MM.1S (cell line): Measurements from ENCODE around the gene EFNA3.

Experiments used
- EZH2 ChIP-seq: fragments of 300-600 bp; sonication (generic); optimal IDR thresholded peaks from 2 replicates; pipeline ENCODE3; 2017; ENCODE audit warnings: low read depth, mild to moderate bottlenecking, antibody characterized with exemption, low read length, mixed read lengths
- EZH2phosphoT487 ChIP-seq: fragments of 300-600 bp; sonication (generic); IDR thresholded peaks from 2 replicates; pipeline ENCODE4 v1.6.1; 2018; ENCODE audit warnings: antibody characterized with exemption, low read length
- TF ChIP-seq, protein P1 (sequence below): fragments of 300-600 bp; sonication (generic); IDR thresholded peaks from 2 replicates; pipeline ENCODE4 v1.5.1; 2016; ENCODE audit warnings: antibody characterized with exemption, low read length, mixed read lengths

DNA sequence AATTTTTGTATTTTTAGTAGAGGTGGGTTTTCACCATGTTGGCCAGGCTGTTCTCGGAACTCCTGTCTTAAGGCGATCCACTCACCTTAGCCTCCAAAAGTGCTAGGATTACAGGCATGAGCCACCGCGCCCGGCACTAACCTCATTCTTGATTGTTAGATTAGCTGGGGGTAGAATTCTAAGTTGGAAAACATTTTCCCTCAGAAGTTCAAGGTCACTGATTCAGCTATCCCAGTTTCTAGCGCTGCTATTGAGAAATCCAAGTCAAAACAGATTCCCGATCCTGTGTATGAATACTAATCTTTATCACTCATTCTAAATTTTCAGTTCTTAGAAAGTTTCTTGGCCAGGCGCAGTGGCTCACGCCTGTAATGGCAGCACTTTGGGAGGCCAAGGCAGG is 24.7 kb downstream of the EFNA3 start:
- TF ChIP-seq, protein P1, sequence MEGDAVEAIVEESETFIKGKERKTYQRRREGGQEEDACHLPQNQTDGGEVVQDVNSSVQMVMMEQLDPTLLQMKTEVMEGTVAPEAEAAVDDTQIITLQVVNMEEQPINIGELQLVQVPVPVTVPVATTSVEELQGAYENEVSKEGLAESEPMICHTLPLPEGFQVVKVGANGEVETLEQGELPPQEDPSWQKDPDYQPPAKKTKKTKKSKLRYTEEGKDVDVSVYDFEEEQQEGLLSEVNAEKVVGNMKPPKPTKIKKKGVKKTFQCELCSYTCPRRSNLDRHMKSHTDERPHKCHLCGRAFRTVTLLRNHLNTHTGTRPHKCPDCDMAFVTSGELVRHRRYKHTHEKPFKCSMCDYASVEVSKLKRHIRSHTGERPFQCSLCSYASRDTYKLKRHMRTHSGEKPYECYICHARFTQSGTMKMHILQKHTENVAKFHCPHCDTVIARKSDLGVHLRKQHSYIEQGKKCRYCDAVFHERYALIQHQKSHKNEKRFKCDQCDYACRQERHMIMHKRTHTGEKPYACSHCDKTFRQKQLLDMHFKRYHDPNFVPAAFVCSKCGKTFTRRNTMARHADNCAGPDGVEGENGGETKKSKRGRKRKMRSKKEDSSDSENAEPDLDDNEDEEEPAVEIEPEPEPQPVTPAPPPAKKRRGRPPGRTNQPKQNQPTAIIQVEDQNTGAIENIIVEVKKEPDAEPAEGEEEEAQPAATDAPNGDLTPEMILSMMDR, result no peak
- no peak for TF ChIP-seq EZH2phosphoT487
- TF ChIP-seq EZH2, result no peak
